Stimulated activated CD4-positive, alpha-beta T cell treated with anti-CD3 and anti-CD28 coated beads, Interleukin-15, amount 100 ng/mL, for 1 hour (primary cell): ENCODE results near the gene CALHM2.

Source experiments
- DNase-seq, 2 donors: peaks; one replicate each; pipeline ENCODE4 v3.0.0-alpha.2; 2020; ENCODE audit warnings: low read depth in 1 of 2, low spot score in 1 of 2

Gene CALHM2

DNA sequence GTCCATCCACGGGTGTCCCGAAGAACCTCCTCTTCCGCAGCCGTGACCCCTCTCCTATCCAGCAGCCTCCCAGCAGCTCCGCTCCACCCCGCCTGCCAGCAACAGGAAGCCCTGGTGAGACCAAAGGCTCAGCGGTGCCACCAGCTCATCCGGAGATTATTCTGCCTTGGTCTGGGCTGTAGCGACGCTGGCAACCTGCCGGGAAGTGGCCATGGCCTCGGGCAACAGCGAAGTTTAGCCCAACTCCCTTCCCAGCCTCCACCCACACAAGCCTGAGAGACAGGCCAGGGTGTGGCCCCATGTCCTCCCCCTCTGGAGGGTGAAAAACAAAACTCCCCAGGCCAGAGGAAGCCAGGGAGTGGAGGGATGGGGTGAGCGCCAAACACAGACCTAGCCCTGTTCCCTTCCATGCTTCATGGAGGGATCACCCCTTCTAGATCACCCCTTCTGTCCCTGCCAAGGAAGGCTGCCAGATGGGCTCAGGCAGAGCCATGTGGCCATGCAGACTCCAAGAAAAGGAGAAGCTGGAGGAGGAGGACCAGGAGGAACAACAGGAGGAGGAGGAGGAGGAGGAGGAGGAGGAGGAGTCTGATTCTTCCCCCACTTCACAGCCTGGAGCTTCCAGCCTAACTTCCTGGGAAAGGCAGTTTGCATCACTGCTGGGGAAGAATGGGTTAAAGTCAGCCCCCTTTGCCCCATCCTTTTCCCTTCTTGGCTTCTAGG lies 918 bp downstream of the CALHM2 start:
- peak; percentile 16 to 25 for DNase-seq

DNA sequence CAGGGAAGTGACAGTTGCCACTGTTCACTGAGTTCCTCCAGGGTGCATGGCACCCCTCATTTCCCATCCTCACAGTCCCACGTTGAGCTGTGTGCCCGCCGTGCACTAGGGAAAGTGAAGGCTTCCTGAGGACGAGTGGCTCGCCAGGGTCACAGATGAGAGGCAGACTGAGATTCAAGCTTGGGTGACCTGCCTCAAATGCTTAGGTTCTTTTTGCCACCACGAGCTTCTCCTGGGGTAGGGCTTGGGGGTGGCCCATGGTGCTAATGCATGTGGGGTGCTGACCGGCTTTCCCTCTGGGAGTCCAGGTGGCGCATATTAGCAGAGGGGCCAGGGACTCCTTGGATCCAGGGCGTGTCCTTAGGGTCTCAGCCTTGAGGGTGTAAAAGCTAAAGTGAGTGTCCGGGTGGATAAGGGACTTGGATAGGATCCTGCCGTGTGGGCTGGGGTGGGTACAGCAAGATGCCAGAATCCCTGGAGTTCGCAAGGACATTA lies 1.9 kb downstream of the CALHM2 start:
- no peak for DNase-seq

DNA sequence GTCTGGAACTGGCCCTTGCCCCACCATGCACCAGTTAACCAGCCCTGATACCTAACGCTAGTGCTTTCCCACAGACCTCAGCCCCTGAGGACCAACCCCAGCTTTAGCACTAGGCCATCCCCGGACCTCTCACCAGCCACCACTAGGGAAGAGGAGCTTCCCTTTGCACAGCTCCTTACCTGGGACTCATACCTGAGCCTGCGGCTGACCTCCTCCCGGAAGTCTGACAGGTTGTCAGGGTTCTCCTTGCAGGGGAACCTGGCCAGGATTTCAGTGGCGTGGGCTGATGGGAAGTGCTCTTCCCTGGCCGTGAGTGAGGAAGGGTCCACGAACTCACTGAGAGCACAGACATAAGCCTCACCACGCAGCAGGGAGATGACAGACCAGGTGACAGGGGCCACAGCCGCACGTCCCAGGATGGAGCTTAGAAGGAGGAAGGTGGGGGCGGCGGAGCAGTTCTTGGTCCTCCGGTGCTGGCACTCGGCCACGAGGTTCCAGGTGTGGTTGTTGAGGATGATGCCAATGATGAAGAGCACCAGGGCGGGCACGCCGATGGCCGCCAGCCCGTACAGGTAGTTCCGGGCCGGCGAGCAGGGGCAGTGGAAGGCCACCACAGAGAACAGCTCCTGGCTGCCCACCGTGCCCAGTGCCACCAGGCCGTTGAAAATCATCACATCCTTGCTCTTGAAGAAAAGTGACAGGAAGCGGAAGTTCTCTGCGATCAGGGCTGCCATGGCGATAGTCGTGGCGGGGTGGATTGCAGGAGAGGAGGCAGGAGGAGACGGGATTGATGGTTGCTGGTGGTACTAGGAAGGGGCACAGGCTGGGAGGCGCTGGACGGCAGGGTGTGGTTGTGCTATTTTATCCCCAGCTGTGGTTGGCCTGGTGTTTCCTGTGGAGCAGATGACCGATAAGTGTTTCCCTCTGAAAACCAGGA lies 2.7 kb downstream of the CALHM2 start:
- no peak for DNase-seq

DNA sequence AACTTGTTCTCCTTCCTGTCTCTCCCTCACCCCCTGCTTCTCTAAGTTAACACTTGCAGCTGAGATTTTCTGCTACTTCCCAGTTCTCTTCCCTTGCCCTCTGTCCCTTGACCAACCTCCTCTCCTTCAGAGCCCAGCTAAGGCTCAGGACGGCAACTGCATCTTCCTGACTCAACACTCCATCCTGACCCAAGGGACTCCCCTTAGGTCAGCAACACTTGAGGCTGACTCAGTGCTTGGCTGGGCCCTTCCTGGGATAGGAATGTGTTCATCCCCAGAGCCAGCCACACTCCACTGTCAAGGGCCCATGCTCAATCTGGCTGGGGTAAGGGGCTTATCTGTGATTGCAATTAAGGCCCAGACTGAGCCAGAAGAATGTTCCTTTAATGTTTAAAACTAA lies 3.4 kb downstream of the CALHM2 start:
- no peak for DNase-seq

DNA sequence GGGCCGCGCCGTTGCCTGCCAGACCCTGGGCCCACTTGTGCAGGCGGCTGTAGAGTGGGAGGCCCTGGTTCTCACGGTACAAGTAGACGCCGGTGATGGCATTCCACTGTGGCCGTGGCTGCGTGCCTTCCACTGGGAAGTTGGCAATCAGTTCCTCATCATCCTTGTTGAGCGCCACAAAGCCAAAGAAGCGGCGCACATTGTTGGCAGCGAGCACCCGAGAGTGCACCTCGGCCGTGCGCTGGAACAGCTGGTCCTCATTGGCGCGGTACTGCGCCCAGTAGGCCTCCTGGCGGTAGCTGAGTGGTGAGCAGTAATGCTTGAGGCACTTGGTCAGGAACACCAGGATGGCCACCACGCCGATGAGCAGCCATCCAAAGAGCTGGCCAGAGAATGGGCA lies 5.0 kb downstream of the CALHM2 start:
- DNase-seq = no peak

DNA sequence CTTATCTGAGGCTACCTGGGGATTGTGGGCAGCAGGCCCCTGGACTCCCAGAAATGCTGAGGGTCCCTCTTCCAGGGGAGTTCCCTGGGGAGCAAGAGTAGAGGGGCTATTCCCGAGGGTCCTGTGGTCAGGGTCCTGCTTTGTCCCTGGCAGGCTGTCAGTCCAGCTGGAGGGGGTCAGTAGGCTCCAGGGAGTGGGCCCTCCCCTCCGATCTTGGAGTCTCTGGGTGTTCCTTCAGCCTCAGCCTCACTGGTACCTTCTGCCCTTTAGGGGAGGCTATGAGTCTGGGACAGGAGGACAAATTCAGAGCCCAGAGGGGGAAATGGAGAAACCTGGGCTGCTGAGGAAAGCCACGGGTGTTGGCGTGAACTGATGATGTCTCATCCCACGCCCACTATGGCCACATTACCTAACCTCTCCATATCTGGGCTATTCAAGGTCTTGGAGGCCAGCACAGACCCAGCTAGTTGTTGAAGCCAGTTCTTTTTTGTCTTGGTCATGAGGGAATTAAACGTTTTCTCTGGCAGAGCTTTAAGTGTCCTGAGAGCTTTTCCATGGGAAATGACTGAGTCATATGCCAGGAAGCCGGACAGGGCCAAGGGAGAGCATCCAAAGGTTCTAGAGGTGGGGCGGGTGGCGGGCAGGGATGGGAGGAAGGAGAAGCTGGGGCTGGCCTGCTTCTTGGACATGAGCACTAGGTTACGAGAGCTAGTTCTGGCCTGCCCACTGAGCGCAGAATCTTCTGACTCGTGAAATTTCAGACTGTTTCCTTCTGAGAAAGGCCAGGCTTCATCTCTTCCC lies 6.2 kb downstream of the CALHM2 start:
- DNase-seq = no peak

DNA sequence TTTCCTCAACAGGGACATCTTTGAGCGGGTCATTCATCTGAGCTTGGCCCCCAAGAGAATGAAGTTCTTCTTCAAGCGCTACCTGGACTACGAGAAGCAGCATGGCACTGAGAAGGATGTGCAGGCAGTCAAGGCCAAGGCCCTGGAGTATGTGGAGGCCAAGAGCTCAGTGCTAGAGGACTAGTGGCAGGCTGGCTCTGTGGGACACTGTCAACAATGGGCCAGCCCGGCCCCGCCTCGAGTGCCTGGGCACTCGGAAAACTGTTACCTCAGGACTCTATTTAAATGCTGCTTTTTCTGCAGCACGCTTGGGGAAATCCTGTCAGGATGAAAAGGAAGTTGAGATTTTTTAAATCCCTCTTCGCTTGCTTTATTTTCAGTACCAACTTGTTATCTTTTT lies 6.8 kb downstream of the CALHM2 start:
- no peak for DNase-seq

DNA sequence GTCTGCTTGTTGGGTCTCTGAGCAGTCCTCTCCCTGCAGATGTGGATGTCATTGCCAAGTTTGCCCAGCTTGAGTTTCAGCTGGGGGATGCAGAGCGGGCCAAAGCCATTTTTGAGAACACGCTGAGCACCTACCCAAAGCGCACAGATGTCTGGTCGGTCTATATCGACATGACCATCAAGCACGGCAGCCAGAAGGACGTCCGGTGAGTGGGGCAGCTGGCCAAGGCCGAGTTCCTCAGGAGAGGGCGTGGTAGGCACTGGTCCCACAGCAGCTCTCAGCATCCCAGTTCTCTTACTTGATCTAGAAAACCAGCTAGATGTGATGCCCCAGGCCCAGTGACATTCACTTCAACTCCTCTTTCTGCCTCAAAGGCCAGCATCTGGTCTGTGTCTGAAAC lies 7.7 kb downstream of the CALHM2 start:
- DNase-seq = no peak

DNA sequence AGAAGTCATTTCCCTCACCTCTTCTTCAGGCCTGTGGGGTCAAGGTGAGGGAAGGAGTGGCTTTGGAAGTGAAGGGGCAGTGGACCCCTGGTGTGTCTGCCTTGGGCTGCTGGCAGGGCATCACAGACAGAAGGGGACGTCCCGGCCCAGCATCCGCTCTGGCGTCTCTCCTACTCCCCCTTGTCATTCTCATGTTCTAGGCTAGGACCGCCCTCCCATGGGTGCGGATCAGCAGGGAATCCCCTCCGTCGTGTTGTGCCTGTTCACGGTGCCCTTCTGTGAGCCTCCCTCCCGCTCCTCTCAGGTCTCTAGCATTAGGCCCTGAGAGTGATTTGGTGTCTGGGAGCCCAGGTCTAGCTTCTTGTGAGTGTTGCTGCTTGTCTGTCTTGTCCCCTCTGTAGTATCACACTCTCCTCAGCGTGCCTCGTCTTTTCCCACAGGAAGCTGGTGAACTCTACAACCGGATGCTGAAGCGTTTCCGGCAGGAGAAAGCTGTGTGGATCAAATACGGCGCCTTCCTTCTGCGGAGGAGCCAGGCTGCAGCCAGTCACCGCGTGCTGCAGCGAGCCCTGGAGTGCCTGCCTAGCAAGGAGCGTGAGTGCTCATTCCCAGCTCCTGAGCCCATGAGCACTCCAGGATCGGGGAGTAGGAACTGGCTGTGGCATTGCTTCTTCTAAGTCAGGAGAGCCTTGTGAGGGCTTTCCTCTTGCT lies 8.5 kb downstream of the CALHM2 start:
- no peak for DNase-seq

DNA sequence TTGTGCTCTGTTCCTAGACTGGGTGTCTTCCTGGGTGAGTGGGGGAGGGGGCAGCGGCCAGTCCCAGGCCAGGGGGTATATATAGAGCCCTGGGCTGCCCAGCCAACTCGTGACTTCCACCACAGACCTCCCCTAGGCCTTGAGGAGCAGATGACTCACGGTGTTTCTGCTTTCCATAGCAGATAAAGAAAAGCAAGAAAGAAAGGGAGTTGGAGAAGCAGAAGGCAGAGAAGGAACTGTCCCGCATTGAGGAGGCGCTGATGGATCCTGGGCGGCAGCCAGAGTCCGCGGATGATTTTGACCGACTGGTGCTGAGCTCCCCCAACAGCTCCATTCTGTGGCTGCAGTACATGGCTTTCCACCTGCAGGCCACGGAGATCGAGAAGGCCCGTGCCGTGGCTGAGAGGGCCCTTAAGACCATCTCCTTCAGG lies 10.1 kb downstream of the CALHM2 start:
- DNase-seq = no peak

DNA sequence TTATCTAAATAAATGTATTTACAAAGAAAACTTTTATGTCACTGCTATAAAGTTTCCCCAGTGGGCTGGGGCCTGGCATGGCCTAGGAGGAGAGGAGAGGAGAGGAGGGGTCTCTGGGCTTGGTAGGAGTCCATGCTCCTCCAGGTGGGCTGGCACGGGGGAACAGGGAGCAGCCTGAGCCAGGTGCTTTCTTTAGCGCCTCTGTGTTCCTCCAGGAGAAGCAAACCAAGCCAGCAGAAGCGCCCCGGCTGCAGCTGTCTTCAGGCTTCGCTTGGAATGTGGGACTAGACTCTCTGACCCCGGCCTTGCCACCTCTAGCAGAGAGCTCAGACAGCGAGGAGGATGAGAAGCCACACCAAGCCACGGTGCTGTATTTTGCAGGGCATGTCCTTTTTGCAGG lies 10.6 kb downstream of the CALHM2 start:
- no peak for DNase-seq

DNA sequence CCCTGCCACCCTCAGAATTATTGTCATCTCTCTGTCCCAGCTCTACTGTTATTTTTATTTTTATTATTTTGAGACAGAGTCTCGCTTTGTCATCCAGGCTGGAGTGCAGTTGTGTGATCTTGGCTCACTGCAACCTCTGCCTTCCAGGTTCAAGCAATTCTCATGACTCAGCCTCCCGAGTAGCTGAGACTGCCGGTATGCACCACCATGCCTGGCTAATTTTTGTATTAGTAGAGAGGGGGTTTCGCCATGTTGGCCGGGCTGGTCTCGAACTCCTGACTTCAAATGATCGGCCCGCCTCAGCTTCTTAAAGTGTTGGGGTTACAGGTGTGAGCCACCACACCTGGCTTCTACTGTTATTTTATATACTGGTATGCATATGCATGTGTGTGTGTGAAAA lies 11.0 kb downstream of the CALHM2 start:
- no peak for DNase-seq

DNA sequence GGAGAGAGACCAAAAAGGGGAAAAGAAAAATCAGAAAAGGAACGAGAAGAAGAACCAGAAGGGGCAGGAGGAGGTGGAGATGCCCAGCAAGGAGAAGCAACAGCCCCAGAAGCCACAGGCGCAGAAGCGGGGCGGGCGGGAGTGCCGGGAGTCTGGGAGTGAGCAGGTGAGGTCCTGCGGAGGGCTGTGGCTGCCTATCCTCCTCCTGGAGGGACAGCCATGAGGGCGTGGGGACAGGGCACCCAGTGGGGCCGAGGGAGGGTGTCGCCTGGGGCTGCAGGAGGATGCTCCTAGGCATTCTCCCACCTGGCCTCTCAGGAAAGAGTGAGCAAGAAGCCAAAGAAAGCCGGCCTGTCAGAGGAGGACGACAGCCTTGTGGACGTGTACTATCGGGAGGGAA lies 11.8 kb downstream of the CALHM2 start:
- no peak for DNase-seq

DNA sequence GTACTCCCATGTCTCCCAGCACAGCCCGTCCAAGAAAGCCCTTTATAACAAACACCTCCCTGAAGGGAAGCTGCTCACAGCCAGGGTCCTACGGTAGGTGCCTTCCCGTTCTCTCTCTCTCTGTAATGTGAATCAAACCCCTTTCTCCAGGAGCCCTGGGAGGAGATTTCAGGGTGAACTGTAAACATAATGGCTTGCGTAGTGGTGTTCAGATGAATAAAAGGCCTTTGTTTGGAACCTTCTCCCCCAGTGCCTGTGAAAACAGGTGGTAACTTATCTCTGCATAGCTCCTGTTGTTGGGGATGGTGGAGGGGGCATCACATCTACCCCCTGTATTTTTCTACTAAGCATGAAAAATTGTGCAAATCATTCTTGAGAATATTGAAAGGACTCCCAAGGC lies 12.4 kb downstream of the CALHM2 start:
- DNase-seq = no peak

DNA sequence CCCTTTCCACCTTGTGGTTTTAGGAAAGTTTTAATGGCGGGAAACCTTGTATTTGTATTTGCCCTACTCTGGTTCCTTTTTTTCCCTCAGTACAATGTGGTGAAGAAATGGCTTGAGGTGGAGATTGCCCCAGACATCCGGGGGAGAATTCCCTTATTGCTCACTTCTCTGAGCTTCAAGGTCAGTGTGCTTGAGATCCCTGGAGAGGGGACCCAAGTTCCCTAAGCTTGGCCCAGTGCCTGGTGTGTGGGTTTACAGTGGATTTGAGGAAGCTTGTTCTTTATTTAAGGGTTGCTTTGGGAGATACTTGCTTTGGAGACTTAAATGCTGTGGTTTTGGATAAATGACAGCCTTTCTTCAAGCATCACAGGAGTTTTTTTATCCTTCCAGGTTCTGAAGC lies 18.3 kb downstream of the CALHM2 start:
- no peak for DNase-seq

DNA sequence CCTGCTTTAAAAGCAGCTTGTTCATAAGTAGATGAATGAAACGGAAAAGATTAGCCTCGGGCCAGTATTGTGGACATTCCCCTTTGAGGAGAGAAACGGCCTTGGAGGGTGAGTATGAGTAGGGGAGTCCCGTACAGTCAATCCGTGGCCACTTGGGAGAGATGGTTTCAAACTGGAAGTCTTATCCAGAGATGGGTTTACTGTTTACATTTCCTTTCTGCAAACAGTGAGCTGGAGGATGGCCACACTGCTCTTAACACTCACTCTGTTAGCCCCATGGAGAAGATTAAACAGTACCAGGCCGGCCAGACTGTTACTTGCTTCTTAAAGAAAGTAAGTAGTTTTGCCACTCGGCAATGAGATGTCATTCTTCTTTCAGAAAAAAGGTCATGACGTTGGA lies 20.3 kb downstream of the CALHM2 start:
- no peak for DNase-seq

DNA sequence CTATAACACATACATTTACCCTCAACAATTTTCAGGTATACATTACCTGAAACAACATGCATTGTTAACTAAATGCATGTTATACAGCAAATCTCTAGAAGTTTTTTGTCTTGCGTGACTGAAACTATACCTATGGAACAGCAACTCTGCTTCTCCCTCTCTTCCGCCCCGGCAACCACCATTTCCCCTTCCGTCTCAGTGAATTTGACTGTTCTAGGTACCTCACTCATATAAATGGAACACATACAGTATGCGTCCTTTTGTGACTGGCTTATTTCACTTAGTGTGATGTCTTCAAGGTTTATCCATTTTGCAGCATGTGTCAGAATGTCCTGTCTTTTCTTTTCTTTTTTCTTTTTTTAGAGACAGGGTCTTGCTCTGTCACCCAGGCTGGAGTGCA lies 22.5 kb downstream of the CALHM2 start:
- no peak for DNase-seq

DNA sequence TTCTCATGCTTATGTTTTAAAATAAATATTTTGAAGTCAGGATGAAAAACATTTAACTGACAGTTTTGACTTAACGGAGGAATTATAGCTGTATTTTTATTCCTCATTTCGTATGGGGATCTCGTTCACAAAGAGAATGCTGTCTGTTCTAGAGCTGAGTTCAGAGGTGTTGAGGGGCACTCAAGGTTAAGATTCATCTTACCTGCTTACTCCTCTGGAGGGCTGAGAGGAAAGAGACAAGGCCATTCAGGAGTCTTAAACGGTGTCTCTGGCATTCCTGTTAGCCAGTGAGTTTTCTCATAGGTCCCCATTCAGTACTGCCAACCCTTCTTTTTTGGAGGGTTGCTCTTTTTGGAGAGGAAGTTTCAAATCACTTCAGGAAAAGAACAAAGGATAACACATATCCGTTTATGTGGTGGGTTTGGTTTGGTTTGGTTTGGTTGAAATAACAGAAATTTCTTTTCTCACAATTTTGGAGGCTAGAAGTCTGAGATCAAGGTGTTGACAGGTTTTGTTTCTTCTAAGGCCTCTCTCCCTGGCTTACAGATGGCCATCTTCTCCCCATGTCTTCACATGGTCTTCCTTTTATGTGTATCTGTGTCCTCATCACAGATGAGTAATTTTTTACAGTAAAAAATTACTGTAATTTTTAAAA lies 23.1 kb downstream of the CALHM2 start:
- no peak for DNase-seq

DNA sequence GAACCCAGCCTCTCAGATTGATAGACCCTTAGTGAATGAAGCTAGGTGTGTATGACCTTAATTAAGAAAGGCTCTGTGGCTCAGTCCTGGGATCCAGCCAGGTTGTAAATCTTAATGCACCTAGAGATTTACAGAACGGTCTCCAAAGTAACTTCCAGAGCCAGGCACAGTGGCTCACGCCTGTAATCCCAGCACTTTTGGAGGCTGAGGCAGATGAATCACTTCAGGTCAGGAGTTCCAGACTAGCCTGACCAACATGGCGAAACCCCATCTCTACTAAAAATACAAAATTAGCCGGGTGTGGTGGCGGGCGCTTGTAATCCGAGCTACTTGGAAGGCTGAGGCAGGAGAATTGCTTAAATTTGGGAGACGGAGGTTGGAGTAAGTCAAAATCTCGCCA lies 24.3 kb downstream of the CALHM2 start:
- no peak for DNase-seq

DNA sequence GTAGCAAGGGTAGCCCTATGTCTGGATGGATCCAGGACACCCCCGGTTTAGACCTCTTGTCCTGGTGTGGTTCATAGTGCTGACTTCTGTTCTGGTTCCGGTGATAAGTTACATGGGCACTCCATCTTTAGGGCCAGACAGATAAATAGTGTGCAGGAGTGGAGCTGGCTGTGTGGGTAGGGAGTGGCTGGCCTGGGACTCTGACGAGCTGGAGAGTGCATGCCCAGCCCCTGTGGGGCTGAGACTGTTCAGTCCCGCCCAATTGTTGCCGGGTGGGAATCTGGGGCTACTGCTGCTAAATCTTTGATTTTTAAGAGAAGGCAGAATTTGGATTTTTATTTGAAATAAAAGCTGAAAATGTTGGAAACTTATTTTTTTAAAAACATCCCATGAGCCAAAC lies 28.4 kb downstream of the CALHM2 start:
- DNase-seq = no peak
